GM12878 (cell line): ENCODE results near the gene IL16.

Experiments used
- ATF3 ChIP-seq: IDR thresholded peaks from 2 replicates; pipeline ENCODE4 v1.6.1; 2011; ENCODE audit warnings: low read depth, mild to moderate bottlenecking, low read length, moderate library complexity, borderline replicate concordance; ENCODE audit errors: extremely low read depth
- TAF1 ChIP-seq: IDR thresholded peaks from 2 replicates; pipeline ENCODE4 v1.6.1; 2011; ENCODE audit warnings: mild to moderate bottlenecking, low read depth, low read length, borderline replicate concordance
- ZSCAN29 ChIP-seq: fragments of 450-650 bp; IDR thresholded peaks from 2 replicates; pipeline ENCODE4 v1.6.1; 2017; ENCODE audit warnings: mild to moderate bottlenecking, moderate library complexity
- ZZZ3 ChIP-seq: IDR thresholded peaks from 2 replicates; pipeline ENCODE4 v1.6.1; 2011; ENCODE audit warnings: low read depth; ENCODE audit not compliant: control insufficient read depth, insufficient read length

- TF ChIP-seq ATF3 (no peak), TAF1 (no peak), ZSCAN29 (no peak), ZZZ3 (no peak)
Measured at GRCh38 chr15:81223346-81223971, 26.8 kb downstream of the IL16 start.
